Esophagus squamous epithelium (tissue), 4 donors: ENCODE measurements around the gene PRG3.

Experiments used
- CTCF ChIP-seq, 6 experiments: fragments of 450-650 bp in 4 of 6; fragments of 200-600 bp in 2 of 6; sonication (generic) in 2 of 6; IDR thresholded peaks; one replicate each; pipeline ENCODE4 v1.5.1; 2016 to 2019; ENCODE audit warnings: antibody characterized with exemption in 6 of 6, mild to moderate bottlenecking in 4 of 6, moderate library complexity in 4 of 6
- POLR2A ChIP-seq, 4 donors: fragments of 450-650 bp; IDR thresholded peaks; one replicate each; pipeline ENCODE4 v1.6.1; 2017; ENCODE audit warnings: antibody characterized with exemption in 4 of 4, mild to moderate bottlenecking in 4 of 4, moderate library complexity in 3 of 4

GRCh38 chr11:57399221-57399620, 18.3 kb upstream of the PRG3 start:
- TF ChIP-seq CTCF (IDR thresholded peaks at IDR 0.05): no peak
- TF ChIP-seq POLR2A (IDR thresholded peaks at IDR 0.05): no peak
